GM23338 (cell line): Measurements from ENCODE around the gene NINL. TPM values are rescaled to one million over a fixed set of nuclear protein-coding genes. Genes with fewer than 3 reads are reported as not detected.
A peak's percentile ranks its signal among the peaks of the same experiment; 100 is the strongest.

ENCODE experiments used
- ATAC-seq: fragments of 200-7000 bp; cut with Tn5 transposase; 3 replicates; pipeline ENCODE4 v1.9.1; 2020
- DNase-seq: peaks from one replicate; pipeline ENCODE4 v3.0.0-alpha.2; 2015; ENCODE audit warnings: low spot score
- H2AFZ ChIP-seq: fragments of 200-600 bp; sonication (generic); 2 replicates; pipeline ENCODE4 v1.8.0; 2016; ENCODE audit warnings: antibody characterized with exemption, mild to moderate bottlenecking, moderate library complexity
- H3F3A ChIP-seq: fragments of 200-600 bp; sonication (generic); replicated peaks from 2 replicates; pipeline ENCODE4 v1.8.0; 2017; ENCODE audit warnings: antibody characterized with exemption, mixed run types, low read depth
- H3K27ac ChIP-seq: fragments of 200-600 bp; sonication (generic); 2 replicates; pipeline ENCODE4 v1.6.1; 2016; ENCODE audit warnings: low read depth
- H3K27me3 ChIP-seq: fragments of 200-600 bp; sonication (generic); 2 replicates; pipeline ENCODE4 v1.8.0; 2016; ENCODE audit warnings: mild to moderate bottlenecking, mixed run types, moderate library complexity; ENCODE audit not compliant: insufficient read depth
- H3K36me3 ChIP-seq: fragments of 200-600 bp; sonication (generic); 2 replicates; pipeline ENCODE4 v1.8.0; 2016; ENCODE audit warnings: mild to moderate bottlenecking; ENCODE audit not compliant: insufficient read depth
- H3K4me1 ChIP-seq: fragments of 200-600 bp; sonication (generic); 2 replicates; pipeline ENCODE4 v1.8.0; 2016; ENCODE audit warnings: mild to moderate bottlenecking, moderate library complexity; ENCODE audit not compliant: insufficient read depth
- H3K4me2 ChIP-seq: fragments of 200-600 bp; sonication (generic); 2 replicates; pipeline ENCODE4 v1.7.1; 2017; ENCODE audit warnings: mixed run types
- H3K4me3 ChIP-seq: fragments of 200-600 bp; sonication (generic); 2 replicates; pipeline ENCODE4 v1.6.1; 2016; ENCODE audit warnings: mixed run types
- H3K79me2 ChIP-seq: fragments of 200-600 bp; sonication (generic); replicated peaks from 2 replicates; pipeline ENCODE4 v1.8.0; 2017; ENCODE audit warnings: mild to moderate bottlenecking; ENCODE audit not compliant: insufficient read depth
- H3K9me2 ChIP-seq: fragments of 200-600 bp; sonication (generic); 2 replicates; pipeline ENCODE4 v1.8.0; 2017; ENCODE audit not compliant: insufficient read depth
- H4K20me1 ChIP-seq: fragments of 200-600 bp; sonication (generic); replicated peaks from 2 replicates; pipeline ENCODE4 v1.8.0; 2017; ENCODE audit warnings: mild to moderate bottlenecking; ENCODE audit not compliant: insufficient read depth
- H3K27ac Mint-ChIP-seq: 2 replicates; pipeline ENCODE4 v1.8.0; 2020; ENCODE audit warnings: inconsistent platforms, mild to moderate bottlenecking, moderate library complexity, mixed read lengths
- H3K27me3 Mint-ChIP-seq: 3 replicates; pipeline ENCODE4 v1.8.0; 2022; ENCODE audit warnings: low read depth, mild to moderate bottlenecking, moderate library complexity, mixed read lengths, inconsistent platforms; ENCODE audit not compliant: insufficient read depth, poor library complexity
- H3K36me3 Mint-ChIP-seq: 3 replicates; pipeline ENCODE4 v1.8.0; 2021; ENCODE audit warnings: low read depth, mild to moderate bottlenecking, inconsistent platforms, moderate library complexity, mixed read lengths
- H3K4me1 Mint-ChIP-seq: 3 replicates; pipeline ENCODE4 v1.8.0; 2020; ENCODE audit warnings: mild to moderate bottlenecking, inconsistent platforms, mixed read lengths
- H3K4me3 Mint-ChIP-seq: 3 replicates; pipeline ENCODE4 v1.8.0; 2021; ENCODE audit warnings: moderate library complexity, mild to moderate bottlenecking, inconsistent platforms, mixed read lengths
- H3K9me3 Mint-ChIP-seq: 3 replicates; pipeline ENCODE4 v1.8.0; 2020; ENCODE audit warnings: moderate library complexity, mild to moderate bottlenecking, inconsistent platforms, mixed read lengths
- CTCF ChIP-seq, 2 experiments: fragments of 200-600 bp in 1 of 2; sonication (generic) in 1 of 2; conservative IDR thresholded peaks; 2 replicates each; pipeline versions ENCODE4 v1.5.1 to v1.6.1; 2016 to 2017; ENCODE audit warnings: antibody characterized with exemption in 2 of 2, low read depth in 2 of 2, mild to moderate bottlenecking in 2 of 2, moderate library complexity in 1 of 2
- ETS1 ChIP-seq: IDR thresholded peaks from 2 replicates; pipeline ENCODE4 v1.6.1; 2016; ENCODE audit warnings: antibody characterized with exemption
- EZH2 ChIP-seq: fragments of 200-600 bp; sonication (generic); IDR thresholded peaks from one replicate; pipeline ENCODE4 v1.8.0; 2017; ENCODE audit warnings: antibody characterized with exemption, mild to moderate bottlenecking, low read depth; ENCODE audit not compliant: unreplicated experiment
- EZH2phosphoT487 ChIP-seq: fragments of 200-600 bp; sonication (generic); IDR thresholded peaks from one replicate; pipeline ENCODE4 v1.8.1; 2018; ENCODE audit warnings: antibody characterized with exemption; ENCODE audit not compliant: unreplicated experiment
- JUNB ChIP-seq: IDR thresholded peaks from one replicate; pipeline ENCODE4 v1.6.1; 2016; ENCODE audit warnings: antibody characterized with exemption; ENCODE audit not compliant: unreplicated experiment
- NANOG ChIP-seq: IDR thresholded peaks from 2 replicates; pipeline ENCODE4 v1.6.1; 2016; ENCODE audit warnings: antibody characterized with exemption, borderline replicate concordance
- POLR2AphosphoS5 ChIP-seq: IDR thresholded peaks from 2 replicates; pipeline ENCODE4 v1.6.1; 2016; ENCODE audit warnings: antibody characterized with exemption, low read depth
- REST ChIP-seq: IDR thresholded peaks from one replicate; pipeline ENCODE4 v1.6.1; 2018; ENCODE audit warnings: antibody characterized with exemption; ENCODE audit not compliant: unreplicated experiment
- STAT1 ChIP-seq: IDR thresholded peaks from one replicate; pipeline ENCODE4 v1.6.1; 2016; ENCODE audit warnings: antibody characterized with exemption; ENCODE audit not compliant: unreplicated experiment
- ZNF114 ChIP-seq: fragments of 250-450 bp; sonication (Bioruptor Pico); IDR thresholded peaks from 2 replicates; pipeline ENCODE4 v1.5.0; 2020; ENCODE audit warnings: mild to moderate bottlenecking, moderate library complexity
- ZNF331 ChIP-seq: fragments of 250-450 bp; sonication (Bioruptor Pico); IDR thresholded peaks from 2 replicates; pipeline ENCODE4 v1.5.0; 2020; ENCODE audit warnings: low read depth, mild to moderate bottlenecking, moderate library complexity
- polyA plus RNA-seq: library from polyadenylated mRNA; unstranded; fragments of >200 nt; fragmentation: Nextera tagmentation; extraction: Ambion mirVana; gene quantifications from 2 replicates; pipeline ENCODE4 v1.2.1, GENCODE V29; 2016
- total RNA-seq: library from RNA; depleted of rRNA; stranded (reverse); fragments of >200 nt; shearing (Covaris generic); gene quantifications from 2 replicates; pipeline ENCODE4 v1.2.3, GENCODE V29; 2014

Gene NINL
- total and polyA plus RNA-seq, 2 experiments from 2014 or later: 18.0 to 31.2 TPM

GRCh38 chr20:25553819-25554296 is 31.5 kb downstream of the NINL start:
- H3K27ac Mint-ChIP-seq: peak overlapping the region; percentile 79
- H3K4me1 Mint-ChIP-seq: peaks cover 42% of the 10 kb centered on the region
- TF ChIP-seq ZNF114 (CRISPR knock-in tag): no peak
- TF ChIP-seq STAT1: no peak
- no peak for TF ChIP-seq JUNB
- TF ChIP-seq ETS1: no peak
- no peak for TF ChIP-seq REST
- no peak for TF ChIP-seq POLR2AphosphoS5
- TF ChIP-seq ZNF331: no peak
- H3K36me3 Mint-ChIP-seq: peaks cover 9% of the 10 kb centered on the region
- Histone ChIP-seq H3K27ac (no peak overlapping the region), H3K4me2 (no peak overlapping the region), H3K4me3 (no peak overlapping the region), H3K4me1 (peaks cover 19% of the 10 kb centered on the region), H2AFZ (no peak overlapping the region), H3K36me3 (no peaks in the 10 kb centered on the region), H3F3A (no peaks in the 10 kb centered on the region), H3K9me2 (no peaks in the 10 kb centered on the region), H4K20me1 (peaks cover 26% of the 10 kb centered on the region), H3K79me2 (peaks cover 57% of the 10 kb centered on the region), H3K27me3 (no peaks in the 10 kb centered on the region)
- H3K4me3 Mint-ChIP-seq: no peak overlapping the region
- no peaks in the 10 kb centered on the region for H3K9me3 Mint-ChIP-seq
- peaks cover 7% of the 10 kb centered on the region for H3K27me3 Mint-ChIP-seq
- ATAC-seq (peak; percentile 32), DNase-seq (no peak)

- no peak overlapping the region for H3K27ac Mint-ChIP-seq
- H3K4me1 Mint-ChIP-seq: peaks cover 42% of the 10 kb centered on the region
- H3K4me3 ChIP-seq: no peak overlapping the region
- no peaks in the 10 kb centered on the region for H3K36me3 ChIP-seq
- DNase-seq (no peak), ATAC-seq (no peak)
- H3K4me1 ChIP-seq: peaks cover 19% of the 10 kb centered on the region
- H3K27me3 Mint-ChIP-seq: peaks cover 7% of the 10 kb centered on the region
- peaks cover 3% of the 10 kb centered on the region; the same call in 2 of the 3 replicates for H3K36me3 Mint-ChIP-seq
- no peak overlapping the region for H3K4me3 Mint-ChIP-seq
- no peaks in the 10 kb centered on the region for H3F3A ChIP-seq
- H3K9me3 Mint-ChIP-seq: no peaks in the 10 kb centered on the region
- no peaks in the 10 kb centered on the region for H3K9me2 ChIP-seq
- no peaks in the 10 kb centered on the region for H3K27me3 ChIP-seq
- H3K4me2 ChIP-seq: no peak overlapping the region
- no peak overlapping the region for H3K27ac ChIP-seq
- H4K20me1 ChIP-seq: peaks cover 26% of the 10 kb centered on the region
- peaks cover 59% of the 10 kb centered on the region for H3K79me2 ChIP-seq
- no peak overlapping the region for H2AFZ ChIP-seq
- TF ChIP-seq REST (no peak), EZH2 (no peak), NANOG (no peak), CTCF (conservative IDR thresholded peaks at IDR 0.05; ENCODE audit: low read depth in 2 of 2) (no peak), STAT1 (no peak), POLR2AphosphoS5 (no peak), EZH2phosphoT487 (no peak), ZNF114 (CRISPR knock-in tag) (no peak), ETS1 (no peak)
These were observed 32.4 kb downstream of the NINL start for GRCh38 chr20:25552977-25553376.
